ENCODE measurements around the gene PTPRN2. TPM values are rescaled to one million over a fixed set of nuclear protein-coding genes. Genes with fewer than 3 reads are reported as not detected.

Gene PTPRN2
- total and polyA plus RNA-seq, 2 of the 8 experiments (the other 6 are each of a cell fraction or from before 2014, with no cell fraction given): 2.6 to 4.5 TPM

DNA sequence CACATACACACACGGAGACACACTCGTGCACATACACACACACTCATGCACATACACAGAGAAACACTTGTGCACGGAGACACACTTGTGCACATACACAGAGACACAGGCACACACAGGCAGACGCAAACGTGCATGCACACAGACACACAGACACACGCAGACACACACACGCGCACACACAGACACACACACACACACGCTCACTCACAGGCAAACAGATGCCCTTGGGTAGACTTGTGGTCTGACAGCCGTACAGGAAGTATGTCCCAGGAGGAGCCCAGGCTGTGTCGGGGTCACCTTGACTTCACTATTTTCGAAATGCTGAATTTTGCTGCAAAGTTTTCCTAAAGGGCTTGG lies 712.8 kb downstream of the PTPRN2 start (continued):
- no peak for TF ChIP-seq RAD21 (IDR thresholded peaks at IDR 0.05 in 1 of 2, conservative IDR thresholded peaks at IDR 0.05 in 1 of 2; ENCODE audit: low read depth in 2 of 2, low read length in 2 of 2)
- TF ChIP-seq CHD2 (IDR thresholded peaks at IDR 0.05; ENCODE audit: low read length): no peak
- no peak for TF ChIP-seq BACH1 (IDR thresholded peaks at IDR 0.05; ENCODE audit: low read length)
- TF ChIP-seq SIRT6 (IDR thresholded peaks at IDR 0.05; ENCODE audit: low read length): no peak
- no peak for TF ChIP-seq CBX5 (IDR thresholded peaks at IDR 0.05; ENCODE audit: low read depth, low read length)
- no peak for TF ChIP-seq EGR1 (IDR thresholded peaks at IDR 0.05; ENCODE audit: borderline replicate concordance, low read depth, low read length)
- no peak for TF ChIP-seq CBX8 (IDR thresholded peaks at IDR 0.05; ENCODE audit: borderline replicate concordance, low read depth, low read length)

Measured in H1 (cell line).